22Rv1 (cell line): Measurements from ENCODE around the gene CYFIP2.

Experiments used
- ZFX ChIP-seq: fragments of 450-650 bp; IDR thresholded peaks from 2 replicates; pipeline ENCODE4 v1.6.1; 2017; ENCODE audit warnings: antibody characterized with exemption, borderline replicate concordance
- TF ChIP-seq, protein P1 (sequence below): fragments of 450-650 bp; IDR thresholded peaks from 2 replicates; pipeline ENCODE4 v1.5.1; 2017; ENCODE audit warnings: mild to moderate bottlenecking

DNA sequence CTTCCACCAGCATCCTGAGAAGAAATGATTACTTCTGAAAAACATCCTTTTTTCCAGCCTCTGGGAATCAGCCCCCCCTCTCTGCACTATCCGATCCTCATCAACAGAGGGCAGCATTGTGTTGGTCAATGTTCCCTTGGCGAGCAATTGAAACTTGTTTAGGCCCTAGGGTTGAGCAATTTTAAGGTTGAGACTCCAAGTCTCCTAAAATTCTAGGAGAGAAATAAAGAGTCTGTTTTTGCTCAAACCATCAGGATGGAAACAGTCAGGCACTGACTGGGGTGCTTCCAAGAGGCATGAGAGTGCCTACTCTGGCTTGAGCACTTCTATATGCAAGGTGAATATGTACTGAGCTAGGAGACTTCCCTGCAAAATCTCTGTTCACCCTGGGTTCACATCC, 12.4 kb upstream of the CYFIP2 start:
- TF ChIP-seq, protein P1, sequence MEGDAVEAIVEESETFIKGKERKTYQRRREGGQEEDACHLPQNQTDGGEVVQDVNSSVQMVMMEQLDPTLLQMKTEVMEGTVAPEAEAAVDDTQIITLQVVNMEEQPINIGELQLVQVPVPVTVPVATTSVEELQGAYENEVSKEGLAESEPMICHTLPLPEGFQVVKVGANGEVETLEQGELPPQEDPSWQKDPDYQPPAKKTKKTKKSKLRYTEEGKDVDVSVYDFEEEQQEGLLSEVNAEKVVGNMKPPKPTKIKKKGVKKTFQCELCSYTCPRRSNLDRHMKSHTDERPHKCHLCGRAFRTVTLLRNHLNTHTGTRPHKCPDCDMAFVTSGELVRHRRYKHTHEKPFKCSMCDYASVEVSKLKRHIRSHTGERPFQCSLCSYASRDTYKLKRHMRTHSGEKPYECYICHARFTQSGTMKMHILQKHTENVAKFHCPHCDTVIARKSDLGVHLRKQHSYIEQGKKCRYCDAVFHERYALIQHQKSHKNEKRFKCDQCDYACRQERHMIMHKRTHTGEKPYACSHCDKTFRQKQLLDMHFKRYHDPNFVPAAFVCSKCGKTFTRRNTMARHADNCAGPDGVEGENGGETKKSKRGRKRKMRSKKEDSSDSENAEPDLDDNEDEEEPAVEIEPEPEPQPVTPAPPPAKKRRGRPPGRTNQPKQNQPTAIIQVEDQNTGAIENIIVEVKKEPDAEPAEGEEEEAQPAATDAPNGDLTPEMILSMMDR, result peak; percentile 84
- no peak for TF ChIP-seq ZFX
